Mucosa of rectum (tissue), 2 donors: ENCODE results near the gene ZNRF3.

ENCODE experiments used
- H3K27ac ChIP-seq, 2 donors: one replicate each; pipeline ENCODE4 v1.7.0; 2013; ENCODE audit warnings: inconsistent platforms in 2 of 2, low read depth in 2 of 2, low read length in 2 of 2
- H3K27me3 ChIP-seq, 2 donors: one replicate each; pipeline ENCODE4 v1.7.0; 2013; ENCODE audit warnings: low read length in 2 of 2; ENCODE audit not compliant: control insufficient read depth in 2 of 2, insufficient read depth in 2 of 2
- H3K36me3 ChIP-seq, 2 donors: one replicate each; pipeline ENCODE4 v1.7.0; 2013; ENCODE audit warnings: low read length in 2 of 2; ENCODE audit not compliant: control insufficient read depth in 2 of 2, insufficient read depth in 2 of 2
- H3K4me1 ChIP-seq, 2 donors: one replicate each; pipeline ENCODE4 v1.7.0; 2013; ENCODE audit warnings: low read length in 2 of 2, mild to moderate bottlenecking in 1 of 2; ENCODE audit not compliant: control insufficient read depth in 2 of 2, insufficient read depth in 2 of 2
- H3K4me3 ChIP-seq, 2 donors: one replicate each; pipeline ENCODE4 v1.7.0; 2013; ENCODE audit warnings: low read length in 2 of 2
- H3K9ac ChIP-seq, 2 donors: one replicate each; pipeline ENCODE4 v1.7.0; 2013; ENCODE audit warnings: low read length in 2 of 2, low read depth in 1 of 2, mild to moderate bottlenecking in 1 of 2
- H3K9me3 ChIP-seq, 2 donors: one replicate each; pipeline ENCODE4 v1.7.0; 2013; ENCODE audit warnings: low read length in 2 of 2; ENCODE audit not compliant: control insufficient read depth in 2 of 2
- donor health status: healthy.
- donor health status: Normal muscosa, but diverticular disease.

ZNRF3 gene

DNA sequence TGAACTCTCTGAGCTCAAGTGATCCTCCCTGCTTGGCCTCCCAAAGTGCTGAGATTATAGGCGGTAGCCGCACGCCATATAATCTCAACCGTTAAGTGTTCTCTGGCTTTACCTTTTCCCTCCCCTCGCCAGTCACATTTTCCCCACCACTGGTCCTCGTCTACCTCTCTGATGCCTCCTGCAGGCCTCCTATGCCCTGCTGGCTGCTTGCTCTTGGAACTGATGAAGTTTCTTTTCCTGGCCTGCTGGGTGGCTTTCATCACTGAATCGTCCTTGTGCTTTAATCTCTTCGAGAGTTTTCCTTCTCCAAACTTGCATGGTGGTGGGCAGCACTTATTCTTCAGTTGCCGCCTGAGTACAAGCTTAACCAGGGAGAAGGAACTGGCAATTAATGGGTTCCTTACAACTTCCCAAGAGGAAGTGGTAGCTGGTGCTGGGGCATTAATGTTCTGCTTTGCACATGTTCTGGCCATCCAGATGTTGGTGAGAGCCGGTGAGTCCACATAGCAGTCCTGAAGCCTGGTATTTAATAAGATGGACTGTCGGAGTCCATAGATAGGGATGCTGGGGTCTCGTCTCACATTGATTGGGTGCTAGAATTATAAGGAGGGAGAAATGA, 177.0 kb downstream of the ZNRF3 start:
- Histone ChIP-seq H3K27me3 (peaks cover 0 to 2% of the 10 kb centered on the region in 2 donors), H3K4me1 (no peaks in the 10 kb centered on the region), H3K9me3 (no peaks in the 10 kb centered on the region), H3K4me3 (no peak overlapping the region), H3K9ac (no peak overlapping the region), H3K36me3 (no peaks in the 10 kb centered on the region), H3K27ac (no peak overlapping the region)

DNA sequence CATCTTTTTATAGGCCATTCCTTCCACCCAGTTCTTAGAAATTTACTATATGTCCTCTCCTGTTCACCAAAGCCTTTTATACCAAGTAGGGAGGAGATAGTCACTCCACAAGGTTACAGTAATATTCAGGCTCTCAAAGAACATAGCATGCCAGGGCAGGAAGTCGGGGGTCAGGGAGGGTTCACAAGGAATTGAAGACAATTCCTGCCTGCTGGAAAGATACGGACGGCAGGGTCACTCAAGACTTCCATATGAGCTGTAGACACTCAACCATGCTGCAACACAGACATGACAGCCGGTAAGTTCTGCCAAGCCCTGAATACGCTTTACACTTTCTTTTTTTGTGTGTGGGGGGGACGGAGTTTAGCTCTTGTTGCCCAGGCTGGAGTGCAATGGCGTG, 177.6 kb downstream of the ZNRF3 start:
- Histone ChIP-seq H3K9me3 (no peaks in the 10 kb centered on the region), H3K36me3 (no peaks in the 10 kb centered on the region), H3K4me3 (no peak overlapping the region), H3K4me1 (no peaks in the 10 kb centered on the region), H3K27me3 (peaks cover 0 to 2% of the 10 kb centered on the region in 2 donors), H3K9ac (no peak overlapping the region), H3K27ac (no peak overlapping the region)

DNA sequence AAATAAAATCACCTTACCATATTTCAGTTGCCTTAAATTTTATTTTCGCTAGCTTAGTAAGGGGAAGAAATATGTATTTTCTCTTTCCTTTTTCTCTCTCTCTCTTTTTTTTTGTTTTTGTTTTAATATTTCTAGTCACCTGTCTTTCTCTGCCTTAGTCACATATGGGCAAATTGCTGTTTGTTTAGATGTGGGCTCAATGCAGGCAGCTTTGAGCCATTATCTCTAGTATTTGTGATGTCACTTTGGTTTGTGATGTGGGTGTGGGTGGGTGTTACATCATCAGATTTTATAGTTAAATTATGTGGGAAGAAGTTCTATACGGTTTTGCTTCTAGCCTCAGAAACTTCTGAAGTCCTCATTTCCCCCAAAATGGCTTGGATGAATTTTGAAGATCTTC, 178.4 kb downstream of the ZNRF3 start, which contains the start of gene C22orf31:
Gene C22orf31, minus strand, starts transcription at position 59 of the 400 bp plus-strand sequence. Its CDS starts 39 bp downstream, at position 20.
- Histone ChIP-seq H3K9me3 (no peaks in the 10 kb centered on the region), H3K4me1 (no peaks in the 10 kb centered on the region), H3K36me3 (no peaks in the 10 kb centered on the region), H3K27me3 (peaks cover 0 to 2% of the 10 kb centered on the region in 2 donors), H3K27ac (no peak within 1 kb of the TSS), H3K9ac (no peak within 1 kb of the TSS), H3K4me3 (no peak within 1 kb of the TSS)

DNA sequence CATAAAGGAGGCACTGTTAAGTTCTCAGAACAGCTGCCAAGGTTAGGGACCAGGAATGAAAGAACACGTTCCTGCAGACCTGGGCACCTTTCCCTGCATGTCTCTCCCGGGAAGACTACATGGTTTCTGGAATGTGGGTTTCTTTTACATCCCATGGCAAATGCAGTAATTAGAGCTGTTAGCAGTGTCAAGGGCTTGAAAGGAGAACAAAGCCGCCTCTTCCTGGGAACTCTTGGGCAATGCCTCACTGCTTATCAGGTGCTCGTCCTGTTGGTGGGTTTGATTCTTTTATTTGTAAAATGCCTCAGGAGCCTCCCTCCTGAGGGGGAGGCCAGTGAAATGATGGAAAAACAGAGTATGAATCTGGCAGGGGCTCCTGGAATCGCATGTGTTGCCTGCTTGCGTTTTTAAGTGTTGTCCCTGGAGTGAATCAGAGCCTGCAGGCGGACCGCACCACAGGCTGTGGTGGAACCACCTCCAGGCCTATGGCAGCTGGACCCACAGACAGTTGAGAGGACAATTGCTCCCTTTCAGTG, 179.0 kb downstream of the ZNRF3 start:
- Histone ChIP-seq H3K4me3 (no peak overlapping the region), H3K27me3 (peaks cover 0 to 2% of the 10 kb centered on the region in 2 donors), H3K27ac (no peak overlapping the region), H3K36me3 (no peaks in the 10 kb centered on the region), H3K9me3 (no peaks in the 10 kb centered on the region), H3K9ac (no peak overlapping the region), H3K4me1 (no peaks in the 10 kb centered on the region)

DNA sequence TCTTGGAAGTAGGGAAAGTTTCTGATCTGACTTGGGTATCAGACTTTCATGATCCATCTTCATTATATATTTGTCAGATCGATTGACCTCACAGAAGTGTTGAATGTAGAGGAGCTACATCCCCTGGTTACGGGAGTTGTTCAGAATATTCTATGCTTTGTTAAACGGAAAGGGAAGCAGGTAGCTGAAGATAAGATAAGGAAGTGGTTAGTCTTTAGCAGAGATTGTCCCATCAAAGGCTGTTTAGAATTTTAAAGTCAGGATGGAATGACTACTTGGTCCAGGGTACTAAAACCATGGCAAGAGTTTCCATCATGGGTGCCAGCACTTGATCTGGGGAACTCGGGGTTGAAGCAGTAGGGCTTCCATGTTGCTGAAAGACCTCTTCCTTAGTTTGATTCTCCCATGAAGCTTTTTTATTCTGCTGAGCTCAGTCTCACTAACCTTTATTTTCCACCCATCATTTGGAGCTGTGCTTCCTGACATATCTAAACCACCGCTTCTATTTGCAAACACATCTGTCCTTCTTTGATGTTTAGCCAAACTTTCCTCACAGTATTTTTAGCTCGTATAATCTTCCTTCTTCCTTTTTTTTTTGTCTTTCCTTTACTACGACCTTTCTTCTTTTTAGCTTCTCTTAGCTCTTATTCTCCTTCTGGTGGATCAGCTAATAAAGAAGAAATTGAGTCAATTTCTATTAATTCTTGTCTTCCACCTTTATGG, 182.3 kb downstream of the ZNRF3 start:
- Histone ChIP-seq H3K9me3 (no peaks in the 10 kb centered on the region), H3K4me1 (peaks cover 0 to 4% of the 10 kb centered on the region in 2 donors), H3K4me3 (no peak overlapping the region), H3K27me3 (peaks cover 0 to 2% of the 10 kb centered on the region in 2 donors), H3K36me3 (no peaks in the 10 kb centered on the region), H3K9ac (no peak overlapping the region), H3K27ac (no peak overlapping the region)

DNA sequence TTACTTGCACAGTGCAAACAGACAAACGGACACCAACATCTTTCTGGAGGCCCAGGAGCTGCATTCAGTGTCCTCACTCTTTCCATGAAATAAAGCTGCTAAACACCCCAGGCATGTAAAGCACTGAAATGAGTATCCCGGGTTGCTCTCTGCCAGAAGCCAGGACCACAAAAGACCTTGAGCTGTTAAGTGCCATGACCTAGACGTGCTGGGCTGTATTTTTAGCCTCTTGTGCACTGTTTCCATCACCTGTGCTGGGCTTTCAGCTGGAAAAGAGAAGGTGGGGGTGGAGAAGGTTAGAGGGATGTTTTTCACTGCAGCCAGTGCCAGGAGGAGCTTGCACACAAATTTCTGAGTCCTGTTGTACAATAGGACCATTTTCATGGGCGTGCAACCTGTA, 186.1 kb downstream of the ZNRF3 start:
- no peak overlapping the region for H3K4me3 ChIP-seq
- no peaks in the 10 kb centered on the region for H3K27me3 ChIP-seq
- H3K27ac ChIP-seq = no peak overlapping the region
- H3K4me1 ChIP-seq = peaks cover 17 to 22% of the 10 kb centered on the region in 2 donors
- H3K36me3 ChIP-seq = no peaks in the 10 kb centered on the region
- no peaks in the 10 kb centered on the region for H3K9me3 ChIP-seq
- no peak overlapping the region for H3K9ac ChIP-seq

DNA sequence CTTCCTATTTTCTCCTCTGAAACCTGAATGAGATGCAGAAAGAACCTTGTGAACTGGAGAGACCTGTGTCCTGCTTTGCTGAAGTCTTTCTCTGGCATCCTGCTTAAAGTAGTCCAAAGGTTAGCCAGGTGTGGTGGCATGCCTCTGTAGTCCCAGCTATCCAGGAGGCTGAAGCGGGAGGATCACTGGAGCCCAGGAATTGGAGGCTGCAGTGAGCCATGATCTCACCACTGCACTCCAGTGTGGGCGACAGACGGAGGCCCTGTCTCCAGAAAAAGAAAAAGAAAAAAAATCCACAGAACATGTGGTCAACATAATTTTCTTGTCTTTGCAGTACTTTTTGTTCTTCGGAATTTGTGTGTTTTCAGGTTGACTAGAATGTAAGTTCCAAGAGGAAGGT, 187.1 kb downstream of the ZNRF3 start:
- Histone ChIP-seq H3K27me3 (no peaks in the 10 kb centered on the region), H3K9ac (no peak overlapping the region), H3K4me1 (peaks cover 17 to 22% of the 10 kb centered on the region in 2 donors), H3K4me3 (no peak overlapping the region), H3K9me3 (no peaks in the 10 kb centered on the region), H3K36me3 (no peaks in the 10 kb centered on the region), H3K27ac (no peak overlapping the region)

DNA sequence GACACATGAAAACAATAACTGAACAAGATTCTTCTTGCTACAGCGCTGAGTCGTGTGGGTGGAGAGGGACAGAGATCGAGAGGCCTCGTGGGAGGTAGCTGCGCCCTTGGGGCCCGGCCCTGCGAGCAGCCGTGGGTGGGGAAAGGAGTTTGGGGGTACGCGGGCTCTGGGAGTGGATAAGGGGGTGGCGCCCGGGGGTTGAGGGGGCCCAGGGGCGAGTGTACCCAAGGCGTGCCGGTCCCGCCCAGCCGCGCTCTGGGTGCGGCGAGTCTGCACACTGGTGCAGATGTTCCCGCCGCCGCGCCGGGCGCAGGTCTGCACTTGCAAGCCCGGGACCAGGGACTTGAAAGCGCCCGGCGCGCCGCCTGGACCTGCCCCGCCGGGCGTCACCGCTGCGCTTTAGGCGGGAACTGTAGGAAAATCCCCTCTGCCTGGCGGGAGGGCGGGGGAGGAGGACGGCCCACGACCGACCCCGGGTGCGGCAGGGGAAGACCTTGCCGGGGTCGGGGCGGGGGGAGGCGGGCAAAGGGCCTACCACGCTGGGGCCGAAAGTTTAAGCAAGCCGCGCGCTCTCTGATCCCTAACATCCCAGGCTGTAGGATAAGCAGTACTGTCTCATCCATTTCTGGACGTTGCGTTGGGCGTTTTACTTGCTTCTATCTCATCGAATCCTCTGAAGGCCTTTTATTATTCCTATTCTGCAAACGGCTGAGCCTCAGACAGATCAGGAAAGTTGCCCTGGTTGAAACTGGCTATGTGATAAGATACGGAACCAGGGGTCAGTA, 188.1 kb downstream of the ZNRF3 start:
- peak overlapping the region; percentile 44 to 48 for H3K27ac ChIP-seq

DNA sequence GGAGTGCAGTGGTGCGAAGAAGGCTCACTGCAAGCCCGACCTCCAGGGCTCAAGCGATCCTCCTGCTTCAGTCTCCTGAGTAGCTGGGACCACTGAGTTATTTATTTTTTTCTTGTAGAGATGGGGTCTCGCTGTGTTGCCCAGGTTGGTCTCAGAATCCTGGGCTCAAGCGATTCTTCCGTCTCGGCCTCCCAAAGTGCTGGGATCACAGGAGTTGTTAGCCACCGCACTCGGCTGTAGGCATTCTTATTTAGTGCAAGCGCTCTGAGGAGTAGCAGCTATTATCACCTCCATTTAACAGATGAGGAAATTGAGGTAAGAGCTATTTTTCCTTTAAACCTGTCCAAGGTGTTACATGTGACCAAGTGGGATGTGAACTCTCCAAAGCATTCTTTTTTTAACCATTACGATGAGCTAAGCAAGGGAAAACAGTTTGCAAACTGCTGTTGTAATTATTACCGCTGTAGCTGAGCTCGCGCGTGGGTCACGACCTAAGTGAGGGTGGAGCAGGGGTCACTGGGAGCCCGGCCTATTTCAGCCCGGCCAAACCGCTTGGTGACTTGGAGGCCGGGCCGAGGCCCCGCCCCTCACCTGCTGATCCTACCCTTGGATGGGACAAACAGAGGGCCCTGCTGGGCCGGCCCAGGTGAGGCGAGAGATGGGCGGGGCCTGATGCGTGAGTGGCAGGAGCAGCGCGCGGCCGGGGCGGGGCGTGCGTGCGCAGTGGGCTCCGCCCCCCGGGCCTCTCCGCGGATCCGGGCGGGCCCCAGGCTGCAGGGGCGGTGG, 189.0 kb downstream of the ZNRF3 start:
- Histone ChIP-seq H3K27me3 (no peaks in the 10 kb centered on the region), H3K4me3 (peak overlapping the region; percentile 66 to 78), H3K9ac (peak overlapping the region in 1 of 2 donors; percentile 42), H3K4me1 (peaks cover 17 to 22% of the 10 kb centered on the region in 2 donors), H3K36me3 (no peaks in the 10 kb centered on the region), H3K27ac (peak overlapping the region in 1 of 2 donors; percentile 48), H3K9me3 (no peaks in the 10 kb centered on the region)

More for the DNA sequence above, 188.1 kb downstream of the ZNRF3 start:
- H3K4me3 ChIP-seq = peak overlapping the region; percentile 58 to 65
- H3K4me1 ChIP-seq = peaks cover 17 to 22% of the 10 kb centered on the region in 2 donors
- no peaks in the 10 kb centered on the region for H3K36me3 ChIP-seq
- H3K9ac ChIP-seq = peak overlapping the region in 1 of 2 donors; percentile 12
- H3K27me3 ChIP-seq = no peaks in the 10 kb centered on the region
- H3K9me3 ChIP-seq = no peaks in the 10 kb centered on the region
